ENCODE results near the gene KRT8.

Gene KRT8

DNA sequence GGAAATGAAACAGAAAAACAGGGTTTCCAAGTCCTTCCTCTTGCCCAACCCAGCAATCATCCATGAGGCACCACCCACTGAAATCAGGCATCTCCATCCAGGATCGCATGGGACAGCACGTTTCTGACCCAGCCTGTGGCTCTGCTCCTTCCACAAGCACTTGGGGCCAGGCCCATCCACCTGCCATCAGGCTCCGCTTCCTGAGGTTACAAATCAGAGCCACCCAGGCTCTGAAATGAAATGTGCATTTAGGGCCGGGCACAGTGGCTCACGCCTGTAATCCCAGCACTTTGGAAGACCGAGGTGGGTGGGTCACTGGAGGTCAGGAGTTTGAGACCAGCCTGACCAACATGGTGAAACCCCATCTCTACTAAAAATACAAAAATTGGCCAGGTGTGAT is 55.4 kb downstream of the KRT8 start:
- no peak for DNase-seq

DNA sequence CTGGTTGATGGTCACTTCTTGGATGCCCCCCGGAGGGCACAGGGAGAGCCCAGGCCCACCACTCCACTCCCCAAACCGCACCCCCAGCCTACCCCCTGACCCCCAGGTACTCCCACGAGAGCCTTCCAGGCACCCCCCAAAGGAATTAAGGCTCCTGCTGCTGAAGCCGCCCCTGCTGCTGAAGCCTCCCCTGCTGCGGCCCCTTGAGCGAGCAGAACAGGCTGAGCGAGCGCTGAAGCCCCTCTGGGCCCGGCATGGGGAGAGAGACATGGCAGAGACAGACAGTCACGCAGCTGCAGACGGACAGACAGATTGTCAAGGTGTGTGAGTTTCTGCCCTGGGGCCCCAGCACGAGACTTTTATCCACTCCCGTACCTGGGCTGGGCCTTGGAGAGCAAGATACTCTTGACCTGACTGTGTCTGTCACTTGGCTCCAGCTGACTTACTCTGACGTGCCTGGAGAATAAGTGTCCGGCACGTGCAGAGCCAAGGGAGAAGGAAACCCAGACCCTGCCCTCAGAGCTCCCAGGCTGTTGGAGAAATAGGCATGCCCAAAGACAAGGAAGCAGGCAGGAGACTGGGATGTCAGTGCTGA is 56.1 kb downstream of the KRT8 start, which contains the start of gene KRT78:
KRT78 (minus strand) TSS at position 334 of the 595 bp plus-strand sequence; CDS start at position 270, 64 bp downstream.
- DNase-seq: no peak

DNA sequence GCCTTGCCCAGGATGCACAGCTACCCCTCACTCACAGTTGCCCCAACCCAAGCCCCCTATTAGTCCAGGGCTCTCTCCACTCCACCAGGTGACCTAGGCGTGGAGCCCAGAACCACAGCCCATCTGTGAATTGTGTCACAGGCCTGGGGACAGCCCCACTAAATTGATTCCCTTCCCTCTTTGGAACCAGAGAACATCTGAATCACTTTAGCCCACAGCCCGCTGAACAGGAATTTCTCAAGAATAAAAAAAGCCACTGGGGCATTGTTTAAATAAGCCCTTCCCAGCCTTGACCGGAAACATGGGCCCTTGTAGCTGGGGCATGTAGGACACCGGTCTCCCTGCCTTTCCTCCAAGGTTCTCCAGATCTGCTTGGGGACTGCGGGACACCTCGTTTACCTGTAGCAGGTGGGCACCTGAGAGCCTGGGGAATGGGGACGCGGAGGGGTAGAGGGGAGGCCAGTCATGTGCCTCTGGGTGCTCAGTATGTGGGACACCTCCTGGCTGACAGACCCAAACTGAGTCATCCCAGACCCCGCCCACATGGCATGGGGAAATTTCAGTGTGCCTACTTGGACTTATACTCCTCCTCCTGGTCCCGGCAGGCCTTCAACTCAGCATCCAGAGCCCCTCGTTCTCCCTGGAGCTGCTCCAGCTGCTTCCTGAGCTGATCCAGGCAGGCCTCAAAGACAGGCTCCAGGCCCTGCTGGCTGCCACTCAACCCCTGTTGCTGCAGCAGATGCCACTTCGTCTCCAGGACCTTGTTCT is 57.4 kb downstream of the KRT8 start:
- no peak for DNase-seq
